ENCODE measurements around the gene POGLUT2.
A peak's percentile ranks its signal among the peaks of the same experiment; 100 is the strongest.

Gene POGLUT2

GRCh38 chr13:102798581-102799425, at the start of gene POGLUT2, which contains the start of gene BIVM:
POGLUT2 (minus strand) TSS chr13:102798976; CDS start chr13:102798670, 306 bp downstream.
BIVM (plus strand) TSS chr13:102799119; CDS start chr13:102807268, 8,149 bp downstream.
- peak; percentile 41 for DNase-seq (ENCODE audit: low read depth)

GRCh38 chr13:102847272-102848234, 48.8 kb upstream of the POGLUT2 start:
- DNase-seq (ENCODE audit: low read depth), result no peak

- no peak for DNase-seq (ENCODE audit: low read depth)
These were observed 47.7 kb upstream of the POGLUT2 start for GRCh38 chr13:102846261-102847015.

- DNase-seq (ENCODE audit: low read depth), result peak; percentile 80
These were observed 47.0 kb upstream of the POGLUT2 start, which contains the start of gene ERCC5 for GRCh38 chr13:102845630-102846260. ERCC5 (plus strand) TSS chr13:102846032; CDS start chr13:102846267, 235 bp downstream.

- no peak for DNase-seq (ENCODE audit: low read depth)
These were observed 46.5 kb upstream of the POGLUT2 start for GRCh38 chr13:102845289-102845629.

- DNase-seq (ENCODE audit: low read depth), result no peak
These were observed 40.7 kb upstream of the POGLUT2 start for GRCh38 chr13:102839462-102839861.

- no peak for DNase-seq (ENCODE audit: low read depth)
These were observed 40.2 kb upstream of the POGLUT2 start for GRCh38 chr13:102838982-102839381.

GRCh38 chr13:102838273-102838672, 39.5 kb upstream of the POGLUT2 start:
- DNase-seq (ENCODE audit: low read depth), result no peak

- no peak for DNase-seq (ENCODE audit: low read depth)
These were observed 37.7 kb upstream of the POGLUT2 start for GRCh38 chr13:102836471-102836870.

GRCh38 chr13:102830646-102831045, 31.9 kb upstream of the POGLUT2 start:
- DNase-seq (ENCODE audit: low read depth), result no peak

- DNase-seq (ENCODE audit: low read depth), result no peak
These were observed 27.3 kb upstream of the POGLUT2 start for GRCh38 chr13:102825921-102826706.

GRCh38 chr13:102825400-102825799, 26.6 kb upstream of the POGLUT2 start:
- DNase-seq (ENCODE audit: low read depth), result no peak

GRCh38 chr13:102817907-102818306, 19.1 kb upstream of the POGLUT2 start:
- DNase-seq (ENCODE audit: low read depth), result no peak

- no peak for DNase-seq (ENCODE audit: low read depth)
These were observed 18.5 kb upstream of the POGLUT2 start for GRCh38 chr13:102817241-102817640.

GRCh38 chr13:102816708-102817107, 17.9 kb upstream of the POGLUT2 start:
- DNase-seq (ENCODE audit: low read depth), result no peak

- DNase-seq (ENCODE audit: low read depth), result no peak
These were observed 17.0 kb upstream of the POGLUT2 start for GRCh38 chr13:102815788-102816187.

GRCh38 chr13:102814793-102815192, 16.0 kb upstream of the POGLUT2 start:
- no peak for DNase-seq (ENCODE audit: low read depth)

- DNase-seq (ENCODE audit: low read depth), result no peak
These were observed 15.3 kb upstream of the POGLUT2 start for GRCh38 chr13:102814025-102814607.

GRCh38 chr13:102812611-102813287, 14.0 kb upstream of the POGLUT2 start:
- no peak for DNase-seq (ENCODE audit: low read depth)

GRCh38 chr13:102807699-102808098, 8.9 kb upstream of the POGLUT2 start:
- no peak for DNase-seq (ENCODE audit: low read depth)

Data from HS-27A (cell line).